GM08714 (cell line): ENCODE measurements around the gene NDUFB11.

ENCODE experiments used
- H3K4me3 ChIP-seq: fragments of 200-500 bp; sonication (Bioruptor generic); 2 replicates; pipeline ENCODE4 v1.5.1; 2014; ENCODE audit warnings: mild to moderate bottlenecking, low read length, inconsistent platforms
- ZNF274 ChIP-seq: IDR thresholded peaks from 2 replicates; pipeline ENCODE4 v1.6.1; 2012; ENCODE audit warnings: mild to moderate bottlenecking, low read depth, low read length

NDUFB11 gene

GRCh38 chrX:47179221-47179927 is 34.9 kb upstream of the NDUFB11 start:
- H3K4me3 ChIP-seq = no peak overlapping the region
- no peak for TF ChIP-seq ZNF274

GRCh38 chrX:47178337-47178736 is 33.8 kb upstream of the NDUFB11 start:
- H3K4me3 ChIP-seq = no peak overlapping the region
- TF ChIP-seq ZNF274 = no peak

- H3K4me3 ChIP-seq = no peak overlapping the region
- TF ChIP-seq ZNF274 = no peak
Observed at GRCh38 chrX:47177079-47177478, 32.6 kb upstream of the NDUFB11 start.

GRCh38 chrX:47176101-47176740 is 31.7 kb upstream of the NDUFB11 start:
- no peak for TF ChIP-seq ZNF274
- H3K4me3 ChIP-seq = no peak overlapping the region

- H3K4me3 ChIP-seq = no peak overlapping the region
- no peak for TF ChIP-seq ZNF274
Observed at GRCh38 chrX:47175588-47175980, 31.1 kb upstream of the NDUFB11 start.

- no peak for TF ChIP-seq ZNF274
- H3K4me3 ChIP-seq = no peak overlapping the region
Observed at GRCh38 chrX:47174846-47175587, 30.5 kb upstream of the NDUFB11 start.

- no peak overlapping the region for H3K4me3 ChIP-seq
- no peak for TF ChIP-seq ZNF274
Observed at GRCh38 chrX:47174376-47174775, 29.9 kb upstream of the NDUFB11 start.

- TF ChIP-seq ZNF274 = no peak
- H3K4me3 ChIP-seq = no peak overlapping the region
Observed at GRCh38 chrX:47172971-47173792, 28.7 kb upstream of the NDUFB11 start.

- no peak for TF ChIP-seq ZNF274
- no peak overlapping the region for H3K4me3 ChIP-seq
Observed at GRCh38 chrX:47172549-47172948, 28.0 kb upstream of the NDUFB11 start.

- no peak overlapping the region for H3K4me3 ChIP-seq
- TF ChIP-seq ZNF274 = no peak
Observed at GRCh38 chrX:47171996-47172395, 27.5 kb upstream of the NDUFB11 start.

- H3K4me3 ChIP-seq = no peak overlapping the region
- TF ChIP-seq ZNF274 = no peak
Observed at GRCh38 chrX:47170861-47171692, 26.6 kb upstream of the NDUFB11 start.

GRCh38 chrX:47169726-47170515 is 25.4 kb upstream of the NDUFB11 start:
- no peak for TF ChIP-seq ZNF274
- H3K4me3 ChIP-seq = no peak overlapping the region

GRCh38 chrX:47169273-47169672 is 24.8 kb upstream of the NDUFB11 start:
- TF ChIP-seq ZNF274 = no peak
- H3K4me3 ChIP-seq = no peak overlapping the region
